ENCODE measurements around the gene KCNK16.

KCNK16 gene

GRCh38 chr6:39279539-39279938 lies 43.0 kb downstream of the KCNK16 start:
- no peak for TF ChIP-seq CTCF (IDR thresholded peaks at IDR 0.05)

GRCh38 chr6:39276379-39276995 lies 46.0 kb downstream of the KCNK16 start:
- no peak for TF ChIP-seq CTCF (IDR thresholded peaks at IDR 0.05)

- no peak for TF ChIP-seq CTCF (IDR thresholded peaks at IDR 0.05)
These were observed 47.6 kb downstream of the KCNK16 start for GRCh38 chr6:39274903-39275302.

GRCh38 chr6:39274471-39274870 lies 48.0 kb downstream of the KCNK16 start:
- no peak for TF ChIP-seq CTCF (IDR thresholded peaks at IDR 0.05)

GRCh38 chr6:39273406-39273821 lies 49.1 kb downstream of the KCNK16 start:
- no peak for TF ChIP-seq CTCF (IDR thresholded peaks at IDR 0.05)

- no peak for TF ChIP-seq CTCF (IDR thresholded peaks at IDR 0.05)
These were observed 52.5 kb downstream of the KCNK16 start for GRCh38 chr6:39269961-39270360.

GRCh38 chr6:39268721-39269120 lies 53.8 kb downstream of the KCNK16 start:
- no peak for TF ChIP-seq CTCF (IDR thresholded peaks at IDR 0.05)

GRCh38 chr6:39268171-39268570 lies 54.3 kb downstream of the KCNK16 start:
- no peak for TF ChIP-seq CTCF (IDR thresholded peaks at IDR 0.05)
